NCI-H446 (cell line): ENCODE results near the gene PAM.
"Not testable (repeated sequence)": the region's sequence is repeated elsewhere in the genome, so short reads cannot be mapped to it uniquely, and the experiment has no call there.

Source experiments
- DNase-seq, 2 experiments: peaks; one replicate each; lab custom pipeline; 2025; lab: John Stamatoyannopoulos, UW

Gene PAM

GRCh38 chr5:103059525-103059924, 304.4 kb downstream of the PAM start:
- DNase-seq, result no peak

GRCh38 chr5:103060424-103060954, 305.4 kb downstream of the PAM start:
- DNase-seq, result no peak

GRCh38 chr5:103066326-103066725, 311.2 kb downstream of the PAM start:
- no peak for DNase-seq

- DNase-seq, result not testable (repeated sequence)
Observed at GRCh38 chr5:103073500-103073899, 318.4 kb downstream of the PAM start.

GRCh38 chr5:103075442-103075841, 320.3 kb downstream of the PAM start:
- DNase-seq, result no peak
